ENCODE data around the gene MAML3. TPM values are rescaled to one million over a fixed set of nuclear protein-coding genes. Genes with fewer than 3 reads are reported as not detected.

MAML3 gene
- total and polyA plus RNA-seq, 2 experiments from 2014 or later = 4.1 to 11.2 TPM

DNA sequence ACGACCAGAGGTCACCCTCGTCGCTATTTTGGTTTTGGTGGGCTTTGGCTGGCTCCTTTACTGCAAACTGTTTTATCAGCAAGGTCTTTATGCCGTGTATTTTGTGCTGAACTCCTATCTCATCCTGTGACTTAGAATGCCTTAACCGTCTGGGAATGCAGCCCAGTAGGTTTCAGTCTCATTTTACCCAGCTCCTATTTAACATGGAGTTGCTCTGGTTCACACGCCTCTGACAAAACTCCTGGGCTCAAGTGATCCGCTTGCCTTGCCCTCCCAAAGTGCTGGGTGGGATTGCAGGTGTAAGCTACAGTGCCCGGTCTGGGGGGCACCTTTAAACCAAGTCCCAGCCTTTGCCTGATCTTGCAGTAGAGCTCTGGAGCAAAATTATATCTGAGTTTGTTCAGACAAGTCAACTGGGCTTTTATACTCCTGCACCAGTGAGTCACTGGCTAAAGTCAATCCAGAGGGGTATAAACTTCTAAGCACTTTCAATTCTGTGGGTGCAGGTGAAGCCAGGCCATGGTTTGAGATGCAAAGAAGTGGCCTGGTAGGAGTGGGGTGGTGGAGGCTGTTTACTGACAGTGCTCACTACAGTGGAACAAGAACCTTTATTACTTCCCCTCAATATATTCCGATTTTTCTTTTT lies 438.1 kb downstream of the MAML3 start:
- no peak overlapping the region for H2AFZ ChIP-seq
- DNase-seq (ENCODE audit: low spot score) = peak; percentile 18
- H3K27ac ChIP-seq = peak overlapping the region; percentile 63
- H3K4me3 ChIP-seq = no peak overlapping the region
- TF ChIP-seq EZH2phosphoT487 (IDR thresholded peaks at IDR 0.05; ENCODE audit: low read depth, severe bottlenecking, unreplicated experiment) = no peak
- TF ChIP-seq EZH2 (IDR thresholded peaks at IDR 0.05; ENCODE audit: borderline replicate concordance) = no peak
- TF ChIP-seq CTCF (IDR thresholded peaks at IDR 0.05; ENCODE audit: poor library complexity) = no peak
- H3K4me1 ChIP-seq (ENCODE audit: insufficient read depth) = no peaks in the 10 kb centered on the region
- H3K9me3 ChIP-seq (ENCODE audit: low read depth) = no peaks in the 10 kb centered on the region
- no peak overlapping the region for H3K4me2 ChIP-seq
- no peaks in the 10 kb centered on the region for H3K27me3 ChIP-seq
- no peaks in the 10 kb centered on the region for H3K79me2 ChIP-seq
- H3K36me3 ChIP-seq (replicated peaks; ENCODE audit: insufficient read depth, low read depth) = no peaks in the 10 kb centered on the region
- no peaks in the 10 kb centered on the region for H4K20me1 ChIP-seq (ENCODE audit: insufficient read depth, poor library complexity, severe bottlenecking)
- 63% methylated on average over 9 of the region's 9 CpGs for WGBS (ENCODE audit: low lambda C conversion rate, missing lambda C conversion rate)
- no peaks in the 10 kb centered on the region for H3K9me2 ChIP-seq (replicated peaks; ENCODE audit: insufficient read depth)

GRCh38 chr4:139712882-139713281 lies 441.1 kb downstream of the MAML3 start:
- H4K20me1 ChIP-seq (ENCODE audit: insufficient read depth, poor library complexity, severe bottlenecking) = no peaks in the 10 kb centered on the region
- no peaks in the 10 kb centered on the region for H3K9me3 ChIP-seq (ENCODE audit: low read depth)
- no peaks in the 10 kb centered on the region for H3K4me1 ChIP-seq (ENCODE audit: insufficient read depth)
- no peaks in the 10 kb centered on the region for H3K9me2 ChIP-seq (replicated peaks; ENCODE audit: insufficient read depth)
- H3K4me3 ChIP-seq = no peak overlapping the region
- H3K36me3 ChIP-seq (replicated peaks; ENCODE audit: insufficient read depth, low read depth) = no peaks in the 10 kb centered on the region
- TF ChIP-seq CTCF (IDR thresholded peaks at IDR 0.05; ENCODE audit: poor library complexity) = no peak
- TF ChIP-seq EZH2phosphoT487 (IDR thresholded peaks at IDR 0.05; ENCODE audit: low read depth, severe bottlenecking, unreplicated experiment) = no peak
- TF ChIP-seq EZH2 (IDR thresholded peaks at IDR 0.05; ENCODE audit: borderline replicate concordance) = no peak
- H3K27me3 ChIP-seq = no peaks in the 10 kb centered on the region
- WGBS (ENCODE audit: low lambda C conversion rate, missing lambda C conversion rate) = 100% methylated on average over 2 of the region's 2 CpGs
- no peak for DNase-seq (ENCODE audit: low spot score)
- H3K79me2 ChIP-seq = no peaks in the 10 kb centered on the region
- H2AFZ ChIP-seq = no peak overlapping the region
- no peak overlapping the region for H3K4me2 ChIP-seq
- H3K27ac ChIP-seq = no peak overlapping the region

GRCh38 chr4:139711461-139711860 lies 442.5 kb downstream of the MAML3 start:
- Histone ChIP-seq H4K20me1 (ENCODE audit: insufficient read depth, poor library complexity, severe bottlenecking) (no peaks in the 10 kb centered on the region), H3K9me3 (ENCODE audit: low read depth) (no peaks in the 10 kb centered on the region), H3K4me1 (ENCODE audit: insufficient read depth) (no peaks in the 10 kb centered on the region), H3K79me2 (no peaks in the 10 kb centered on the region), H3K27ac (peak overlapping the region; percentile 40), H2AFZ (no peak overlapping the region), H3K4me3 (no peak overlapping the region), H3K36me3 (replicated peaks; ENCODE audit: insufficient read depth, low read depth) (no peaks in the 10 kb centered on the region), H3K4me2 (no peak overlapping the region), H3K9me2 (replicated peaks; ENCODE audit: insufficient read depth) (no peaks in the 10 kb centered on the region), H3K27me3 (no peaks in the 10 kb centered on the region)
- DNase-seq (ENCODE audit: low spot score) = no peak
- 94% methylated on average over 4 of the region's 4 CpGs for WGBS (ENCODE audit: low lambda C conversion rate, missing lambda C conversion rate)
- TF ChIP-seq EZH2 (IDR thresholded peaks at IDR 0.05; ENCODE audit: borderline replicate concordance) = no peak
- TF ChIP-seq CTCF (IDR thresholded peaks at IDR 0.05; ENCODE audit: poor library complexity) = no peak
- TF ChIP-seq EZH2phosphoT487 (IDR thresholded peaks at IDR 0.05; ENCODE audit: low read depth, severe bottlenecking, unreplicated experiment) = no peak

Measured in hepatocyte (in vitro differentiated cells).